K562 (cell line): ENCODE measurements around the gene LSM14B. TPM values are rescaled to one million over a fixed set of nuclear protein-coding genes. Genes with fewer than 3 reads are reported as not detected.

Experiments used
- CAMTA2 ChIP-seq: fragments of 250-450 bp; sonication (Bioruptor Pico); conservative IDR thresholded peaks from 2 replicates; pipeline ENCODE4 v1.5.1; 2022
- CHD1 ChIP-seq: fragments of 200-600 bp; sonication (generic); IDR thresholded peaks from one replicate; pipeline ENCODE4 v1.6.1; 2012; ENCODE audit warnings: mild to moderate bottlenecking, moderate library complexity, low read length, inconsistent platforms
- ELF4 ChIP-seq: fragments of 450-650 bp; formaldehyde crosslinking; IDR thresholded peaks from 2 replicates; pipeline ENCODE4 v1.4.0; 2022; ENCODE audit warnings: missing genetic modification characterization
- EZH2 ChIP-seq: IDR thresholded peaks from 2 replicates; pipeline ENCODE4 v1.6.1; 2012; ENCODE audit warnings: low read depth, mild to moderate bottlenecking, inconsistent platforms, low read length, borderline replicate concordance
- IRF2 ChIP-seq: sonication (generic); formaldehyde crosslinking; IDR thresholded peaks from 2 replicates; pipeline ENCODE4 v1.8.1; 2022; ENCODE audit warnings: mild to moderate bottlenecking, missing genetic modification reagents
- NRF1 ChIP-seq, 2 experiments: fragments of 450-650 bp; IDR thresholded peaks in 1 of 2; conservative IDR thresholded peaks in 1 of 2; 2 replicates each; pipeline ENCODE4 v1.6.1; 2014; ENCODE audit warnings: mild to moderate bottlenecking in 2 of 2
- RBM34 ChIP-seq: fragments of 200-400 bp; formaldehyde crosslinking; IDR thresholded peaks from 2 replicates; pipeline ENCODE4 v1.6.1; 2018; ENCODE audit warnings: low read length, borderline replicate concordance; ENCODE audit not compliant: insufficient read depth
- TAF9B ChIP-seq: fragments of 450-650 bp; IDR thresholded peaks from 2 replicates; pipeline ENCODE4 v1.6.1; 2018; ENCODE audit warnings: mild to moderate bottlenecking; ENCODE audit not compliant: partially characterized antibody
- ZKSCAN1 ChIP-seq: fragments of 150-350 bp; IDR thresholded peaks from 2 replicates; pipeline ENCODE4 v1.6.1; 2016; ENCODE audit warnings: low read depth, low read length
- polyA plus RNA-seq, 8 experiments: library from polyadenylated mRNA; depleted of rRNA in 4 of 8; stranded (reverse) in 5 of 8; unstranded in 3 of 8; fragments of >200 nt; fragmentation: Nextera tagmentation in 2 of 8; fragmentation: Illumina TruSeq in 1 of 8; extraction: Ambion mirVana in 2 of 8; extraction: Trizol in 1 of 8; gene quantifications; 2 replicates each; pipeline versions ENCODE4 v1.2.1 to v1.2.3, GENCODE V29; 2011 to 2014; ENCODE audit warnings: inconsistent platforms in 1 of 8, missing spikeins in 1 of 8
- total RNA-seq, 7 experiments: library from RNA; depleted of rRNA in 6 of 7; stranded (reverse); fragments of >200 nt in 6 of 7; fragmentation: Illumina TruSeq in 2 of 7; extraction: Trizol in 2 of 7; gene quantifications; 2 replicates each; pipeline versions ENCODE4 v1.2.1 to v1.2.3, GENCODE V29; 2011 to 2021; ENCODE audit warnings: low replicate concordance in 1 of 7
- TF ChIP-seq, protein P1 (sequence below): sonication (generic); formaldehyde crosslinking; IDR thresholded peaks from 2 replicates; pipeline ENCODE4 v1.8.0; 2022; ENCODE audit warnings: mild to moderate bottlenecking, missing genetic modification reagents
- TF ChIP-seq, protein P2 (sequence below), 2 experiments: fragments of 450-650 bp; formaldehyde crosslinking in 1 of 2; IDR thresholded peaks; 2 replicates each; pipeline versions ENCODE4 v1.4.0 to v1.6.1; 2014 to 2020; ENCODE audit warnings: mild to moderate bottlenecking in 2 of 2, borderline replicate concordance in 1 of 2, low read depth in 1 of 2
- TF ChIP-seq, protein P3 (sequence below): fragments of 450-650 bp; IDR thresholded peaks from 2 replicates; pipeline ENCODE4 v1.6.1; 2017; ENCODE audit warnings: antibody characterized with exemption

LSM14B gene
- total and polyA plus RNA-seq, 9 of the 15 experiments (the other 6 are each of a cell fraction or from before 2014, with no cell fraction given) = 0.66 to 36.0 (median 20.2) TPM

DNA sequence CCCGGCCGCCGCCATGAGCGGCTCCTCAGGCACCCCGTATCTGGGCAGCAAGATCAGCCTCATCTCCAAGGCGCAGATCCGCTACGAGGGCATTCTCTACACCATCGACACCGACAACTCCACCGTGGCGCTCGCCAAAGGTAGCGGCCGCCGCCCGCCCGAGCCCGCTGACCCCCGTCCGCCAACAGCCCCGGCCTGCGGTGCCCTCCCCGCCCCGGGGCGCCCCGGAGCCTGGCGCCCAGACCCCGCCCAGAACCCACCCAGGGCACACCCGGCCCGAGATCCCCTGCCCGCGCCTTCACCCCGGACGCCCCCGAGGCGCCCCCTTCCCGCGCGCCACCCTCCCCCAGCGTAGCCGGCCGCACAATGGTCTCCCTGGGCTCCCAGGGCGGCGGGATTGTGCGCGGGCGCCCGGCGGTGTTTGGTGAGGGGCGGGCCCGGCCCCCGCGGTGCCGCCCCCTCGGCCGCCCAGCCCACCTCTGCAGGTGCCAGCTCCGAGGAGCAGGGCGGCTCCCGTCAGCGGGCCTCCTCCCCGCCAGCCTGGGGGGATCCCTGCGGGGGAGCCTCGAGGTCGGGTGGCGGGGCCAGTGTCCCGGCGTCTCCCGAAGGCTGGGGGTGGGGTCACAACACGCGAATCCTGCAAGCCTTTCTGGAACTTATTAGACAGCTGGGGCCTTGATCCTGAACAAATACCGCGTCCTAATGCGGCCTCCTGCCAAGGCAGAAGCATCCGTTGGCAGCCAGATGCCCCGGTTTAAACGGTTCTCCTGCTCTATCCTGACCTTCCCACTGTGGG, 577 bp downstream of the LSM14B start (continued):
- TF ChIP-seq, protein P1, sequence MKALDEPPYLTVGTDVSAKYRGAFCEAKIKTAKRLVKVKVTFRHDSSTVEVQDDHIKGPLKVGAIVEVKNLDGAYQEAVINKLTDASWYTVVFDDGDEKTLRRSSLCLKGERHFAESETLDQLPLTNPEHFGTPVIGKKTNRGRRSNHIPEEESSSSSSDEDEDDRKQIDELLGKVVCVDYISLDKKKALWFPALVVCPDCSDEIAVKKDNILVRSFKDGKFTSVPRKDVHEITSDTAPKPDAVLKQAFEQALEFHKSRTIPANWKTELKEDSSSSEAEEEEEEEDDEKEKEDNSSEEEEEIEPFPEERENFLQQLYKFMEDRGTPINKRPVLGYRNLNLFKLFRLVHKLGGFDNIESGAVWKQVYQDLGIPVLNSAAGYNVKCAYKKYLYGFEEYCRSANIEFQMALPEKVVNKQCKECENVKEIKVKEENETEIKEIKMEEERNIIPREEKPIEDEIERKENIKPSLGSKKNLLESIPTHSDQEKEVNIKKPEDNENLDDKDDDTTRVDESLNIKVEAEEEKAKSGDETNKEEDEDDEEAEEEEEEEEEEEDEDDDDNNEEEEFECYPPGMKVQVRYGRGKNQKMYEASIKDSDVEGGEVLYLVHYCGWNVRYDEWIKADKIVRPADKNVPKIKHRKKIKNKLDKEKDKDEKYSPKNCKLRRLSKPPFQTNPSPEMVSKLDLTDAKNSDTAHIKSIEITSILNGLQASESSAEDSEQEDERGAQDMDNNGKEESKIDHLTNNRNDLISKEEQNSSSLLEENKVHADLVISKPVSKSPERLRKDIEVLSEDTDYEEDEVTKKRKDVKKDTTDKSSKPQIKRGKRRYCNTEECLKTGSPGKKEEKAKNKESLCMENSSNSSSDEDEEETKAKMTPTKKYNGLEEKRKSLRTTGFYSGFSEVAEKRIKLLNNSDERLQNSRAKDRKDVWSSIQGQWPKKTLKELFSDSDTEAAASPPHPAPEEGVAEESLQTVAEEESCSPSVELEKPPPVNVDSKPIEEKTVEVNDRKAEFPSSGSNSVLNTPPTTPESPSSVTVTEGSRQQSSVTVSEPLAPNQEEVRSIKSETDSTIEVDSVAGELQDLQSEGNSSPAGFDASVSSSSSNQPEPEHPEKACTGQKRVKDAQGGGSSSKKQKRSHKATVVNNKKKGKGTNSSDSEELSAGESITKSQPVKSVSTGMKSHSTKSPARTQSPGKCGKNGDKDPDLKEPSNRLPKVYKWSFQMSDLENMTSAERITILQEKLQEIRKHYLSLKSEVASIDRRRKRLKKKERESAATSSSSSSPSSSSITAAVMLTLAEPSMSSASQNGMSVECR (CRISPR knock-in tag) = peak; percentile 10; the same call in 1 of the 2 replicates
- TF ChIP-seq CHD1 (peak; percentile 71), RBM34 (no peak), ELF4 (no peak), ZKSCAN1 (no peak), TAF9B (no peak), EZH2 (no peak), IRF2 (CRISPR knock-in tag) (no peak), NRF1 (conservative IDR thresholded peaks at IDR 0.05 in 1 of 2, IDR thresholded peaks at IDR 0.05 in 1 of 2) (peak in 1 of 2 experiments; percentile 30; a peak in 2 of 4 replicates), CAMTA2 (no peak)
- TF ChIP-seq, protein P2, sequence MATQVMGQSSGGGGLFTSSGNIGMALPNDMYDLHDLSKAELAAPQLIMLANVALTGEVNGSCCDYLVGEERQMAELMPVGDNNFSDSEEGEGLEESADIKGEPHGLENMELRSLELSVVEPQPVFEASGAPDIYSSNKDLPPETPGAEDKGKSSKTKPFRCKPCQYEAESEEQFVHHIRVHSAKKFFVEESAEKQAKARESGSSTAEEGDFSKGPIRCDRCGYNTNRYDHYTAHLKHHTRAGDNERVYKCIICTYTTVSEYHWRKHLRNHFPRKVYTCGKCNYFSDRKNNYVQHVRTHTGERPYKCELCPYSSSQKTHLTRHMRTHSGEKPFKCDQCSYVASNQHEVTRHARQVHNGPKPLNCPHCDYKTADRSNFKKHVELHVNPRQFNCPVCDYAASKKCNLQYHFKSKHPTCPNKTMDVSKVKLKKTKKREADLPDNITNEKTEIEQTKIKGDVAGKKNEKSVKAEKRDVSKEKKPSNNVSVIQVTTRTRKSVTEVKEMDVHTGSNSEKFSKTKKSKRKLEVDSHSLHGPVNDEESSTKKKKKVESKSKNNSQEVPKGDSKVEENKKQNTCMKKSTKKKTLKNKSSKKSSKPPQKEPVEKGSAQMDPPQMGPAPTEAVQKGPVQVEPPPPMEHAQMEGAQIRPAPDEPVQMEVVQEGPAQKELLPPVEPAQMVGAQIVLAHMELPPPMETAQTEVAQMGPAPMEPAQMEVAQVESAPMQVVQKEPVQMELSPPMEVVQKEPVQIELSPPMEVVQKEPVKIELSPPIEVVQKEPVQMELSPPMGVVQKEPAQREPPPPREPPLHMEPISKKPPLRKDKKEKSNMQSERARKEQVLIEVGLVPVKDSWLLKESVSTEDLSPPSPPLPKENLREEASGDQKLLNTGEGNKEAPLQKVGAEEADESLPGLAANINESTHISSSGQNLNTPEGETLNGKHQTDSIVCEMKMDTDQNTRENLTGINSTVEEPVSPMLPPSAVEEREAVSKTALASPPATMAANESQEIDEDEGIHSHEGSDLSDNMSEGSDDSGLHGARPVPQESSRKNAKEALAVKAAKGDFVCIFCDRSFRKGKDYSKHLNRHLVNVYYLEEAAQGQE (IDR thresholded peaks at IDR 0.05; ENCODE audit: borderline replicate concordance) = no peak
- TF ChIP-seq, protein P2 (CRISPR knock-in tag; IDR thresholded peaks at IDR 0.05; ENCODE audit: low read depth) = no peak
- TF ChIP-seq, protein P3, sequence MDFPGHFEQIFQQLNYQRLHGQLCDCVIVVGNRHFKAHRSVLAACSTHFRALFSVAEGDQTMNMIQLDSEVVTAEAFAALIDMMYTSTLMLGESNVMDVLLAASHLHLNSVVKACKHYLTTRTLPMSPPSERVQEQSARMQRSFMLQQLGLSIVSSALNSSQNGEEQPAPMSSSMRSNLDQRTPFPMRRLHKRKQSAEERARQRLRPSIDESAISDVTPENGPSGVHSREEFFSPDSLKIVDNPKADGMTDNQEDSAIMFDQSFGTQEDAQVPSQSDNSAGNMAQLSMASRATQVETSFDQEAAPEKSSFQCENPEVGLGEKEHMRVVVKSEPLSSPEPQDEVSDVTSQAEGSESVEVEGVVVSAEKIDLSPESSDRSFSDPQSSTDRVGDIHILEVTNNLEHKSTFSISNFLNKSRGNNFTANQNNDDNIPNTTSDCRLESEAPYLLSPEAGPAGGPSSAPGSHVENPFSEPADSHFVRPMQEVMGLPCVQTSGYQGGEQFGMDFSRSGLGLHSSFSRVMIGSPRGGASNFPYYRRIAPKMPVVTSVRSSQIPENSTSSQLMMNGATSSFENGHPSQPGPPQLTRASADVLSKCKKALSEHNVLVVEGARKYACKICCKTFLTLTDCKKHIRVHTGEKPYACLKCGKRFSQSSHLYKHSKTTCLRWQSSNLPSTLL = no peak
